ENCODE measurements around the gene DSTYK.
A peak's percentile ranks its signal among the peaks of the same experiment; 100 is the strongest.
"Not testable (repeated sequence)": the region's sequence is repeated elsewhere in the genome, so short reads cannot be mapped to it uniquely, and the experiment has no call there.

The DSTYK gene

DNA sequence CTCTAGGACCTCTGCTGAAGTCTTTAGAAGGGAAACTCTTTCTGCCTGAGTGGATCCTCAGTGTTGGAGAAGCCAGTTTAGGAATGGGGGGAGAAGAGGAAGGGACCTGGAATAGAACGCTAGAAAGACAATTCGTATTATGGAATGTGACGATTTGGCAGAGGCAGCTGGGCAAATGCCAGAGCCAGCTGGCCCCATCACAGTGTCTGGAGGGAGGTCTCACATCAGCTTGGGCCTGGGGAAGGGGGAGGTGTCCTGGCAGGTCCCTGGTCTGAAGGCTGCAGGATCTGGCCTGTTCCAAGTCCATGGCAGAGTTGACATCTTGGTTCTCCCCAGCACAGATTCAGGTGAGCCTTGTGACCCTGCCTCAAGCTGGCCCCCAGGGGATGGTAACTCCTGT is 27.6 kb upstream of the DSTYK start:
- Mint-ChIP-seq H3K4me3 (peak overlapping the region in 2 of 3 experiments; percentile 46 to 89), H3K9me3 (no peaks in the 10 kb centered on the region), H3K27ac (peak overlapping the region; percentile 66 to 74 (median 72)), H3K27me3 (ENCODE audit: low read depth) (no peaks in the 10 kb centered on the region), H3K36me3 (ENCODE audit: low read depth) (peaks cover 6% of the 10 kb centered on the region), H3K4me1 (peaks cover 79% of the 10 kb centered on the region)
- TF ChIP-seq, protein P1, sequence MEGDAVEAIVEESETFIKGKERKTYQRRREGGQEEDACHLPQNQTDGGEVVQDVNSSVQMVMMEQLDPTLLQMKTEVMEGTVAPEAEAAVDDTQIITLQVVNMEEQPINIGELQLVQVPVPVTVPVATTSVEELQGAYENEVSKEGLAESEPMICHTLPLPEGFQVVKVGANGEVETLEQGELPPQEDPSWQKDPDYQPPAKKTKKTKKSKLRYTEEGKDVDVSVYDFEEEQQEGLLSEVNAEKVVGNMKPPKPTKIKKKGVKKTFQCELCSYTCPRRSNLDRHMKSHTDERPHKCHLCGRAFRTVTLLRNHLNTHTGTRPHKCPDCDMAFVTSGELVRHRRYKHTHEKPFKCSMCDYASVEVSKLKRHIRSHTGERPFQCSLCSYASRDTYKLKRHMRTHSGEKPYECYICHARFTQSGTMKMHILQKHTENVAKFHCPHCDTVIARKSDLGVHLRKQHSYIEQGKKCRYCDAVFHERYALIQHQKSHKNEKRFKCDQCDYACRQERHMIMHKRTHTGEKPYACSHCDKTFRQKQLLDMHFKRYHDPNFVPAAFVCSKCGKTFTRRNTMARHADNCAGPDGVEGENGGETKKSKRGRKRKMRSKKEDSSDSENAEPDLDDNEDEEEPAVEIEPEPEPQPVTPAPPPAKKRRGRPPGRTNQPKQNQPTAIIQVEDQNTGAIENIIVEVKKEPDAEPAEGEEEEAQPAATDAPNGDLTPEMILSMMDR (IDR thresholded peaks at IDR 0.05; ENCODE audit: unreplicated experiment in 3 of 3): no peak

DNA sequence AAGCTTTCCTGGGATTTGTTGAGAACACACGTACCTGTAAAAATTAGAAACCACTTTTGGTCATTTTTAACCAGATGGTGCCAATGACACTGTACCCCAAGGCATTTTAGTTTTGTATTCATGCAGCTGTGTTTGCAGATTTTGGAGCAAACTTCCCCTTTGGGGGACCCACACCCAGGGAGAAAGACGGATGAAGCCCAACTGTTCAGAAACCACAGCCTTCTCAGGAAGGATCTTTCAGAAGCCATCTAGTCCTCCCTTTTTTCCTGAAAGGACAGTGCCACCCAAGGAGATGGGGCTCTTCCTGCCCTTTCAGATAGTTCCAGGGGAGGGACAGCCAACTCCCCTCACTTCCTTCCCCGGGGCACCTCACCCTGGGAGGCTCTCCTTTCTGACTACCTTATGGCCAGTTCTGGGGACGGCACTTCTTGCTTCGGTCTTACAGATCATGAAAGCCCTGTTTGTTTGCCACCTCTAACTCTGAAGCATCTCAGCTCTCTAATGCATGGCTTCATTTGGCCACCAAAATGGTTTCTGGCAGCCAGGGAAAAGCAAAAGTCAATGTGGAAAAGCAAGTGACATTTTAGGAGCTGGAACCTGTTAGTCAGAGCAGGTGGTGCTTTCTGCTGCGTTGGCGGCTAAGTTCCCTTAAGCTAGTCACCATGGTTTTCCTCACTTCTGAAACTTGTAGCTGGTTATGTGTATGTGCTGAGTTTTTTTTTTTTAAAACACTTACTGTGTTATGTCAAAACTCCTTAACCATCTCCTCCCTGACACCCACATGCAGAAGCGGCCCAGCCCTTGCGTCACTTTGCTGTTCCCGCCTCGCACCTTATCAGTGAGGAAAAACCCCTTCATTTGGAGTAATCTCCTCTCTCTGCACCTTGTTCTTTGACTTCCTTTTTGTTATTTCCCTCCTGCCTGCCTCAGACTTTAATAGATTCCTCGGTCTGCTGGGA is 26.3 kb upstream of the DSTYK start:
- H3K27me3 Mint-ChIP-seq (ENCODE audit: low read depth): no peaks in the 10 kb centered on the region
- TF ChIP-seq, protein P1 (IDR thresholded peaks at IDR 0.05; ENCODE audit: unreplicated experiment in 3 of 3): no peak
- peak overlapping the region; percentile 12 to 74 (median 52) for H3K27ac Mint-ChIP-seq
- peaks cover 6% of the 10 kb centered on the region for H3K36me3 Mint-ChIP-seq (ENCODE audit: low read depth)
- peaks cover 79% of the 10 kb centered on the region for H3K4me1 Mint-ChIP-seq
- no peaks in the 10 kb centered on the region for H3K9me3 Mint-ChIP-seq
- peak overlapping the region in 2 of 3 experiments; percentile 5 to 28 for H3K4me3 Mint-ChIP-seq

DNA sequence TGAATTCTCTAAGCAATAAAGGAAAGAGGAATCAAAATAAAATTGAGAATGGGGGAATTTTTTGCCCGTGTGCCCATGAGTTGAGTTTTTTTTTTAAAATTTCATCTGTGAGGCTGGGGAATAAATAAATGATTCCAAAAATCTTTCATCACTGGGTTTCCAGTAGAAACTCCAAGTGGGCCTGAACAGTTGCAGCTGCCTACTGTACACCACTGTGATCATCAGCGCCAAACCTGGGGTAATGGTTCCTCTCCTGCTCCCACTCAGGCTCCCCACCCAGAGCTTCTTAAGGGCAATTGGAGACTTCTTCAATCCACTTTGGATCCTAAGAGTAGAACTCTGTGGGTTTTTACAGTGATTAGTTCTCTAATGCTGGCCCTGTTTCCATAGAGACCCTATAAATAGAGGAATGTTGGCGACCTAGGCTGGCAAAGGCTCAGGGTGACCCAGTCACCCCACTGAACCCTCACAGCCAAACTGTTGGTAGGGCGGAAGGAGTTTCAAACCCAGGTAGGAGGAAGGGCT is 25.5 kb upstream of the DSTYK start:
- TF ChIP-seq, protein P1 (IDR thresholded peaks at IDR 0.05; ENCODE audit: unreplicated experiment in 3 of 3): no peak
- Mint-ChIP-seq H3K27me3 (ENCODE audit: low read depth) (no peaks in the 10 kb centered on the region), H3K9me3 (no peaks in the 10 kb centered on the region), H3K4me3 (no peak overlapping the region), H3K36me3 (ENCODE audit: low read depth) (no peaks in the 10 kb centered on the region), H3K27ac (peak overlapping the region in 2 of 3 experiments; percentile 15 to 74), H3K4me1 (peaks cover 76% of the 10 kb centered on the region)

DNA sequence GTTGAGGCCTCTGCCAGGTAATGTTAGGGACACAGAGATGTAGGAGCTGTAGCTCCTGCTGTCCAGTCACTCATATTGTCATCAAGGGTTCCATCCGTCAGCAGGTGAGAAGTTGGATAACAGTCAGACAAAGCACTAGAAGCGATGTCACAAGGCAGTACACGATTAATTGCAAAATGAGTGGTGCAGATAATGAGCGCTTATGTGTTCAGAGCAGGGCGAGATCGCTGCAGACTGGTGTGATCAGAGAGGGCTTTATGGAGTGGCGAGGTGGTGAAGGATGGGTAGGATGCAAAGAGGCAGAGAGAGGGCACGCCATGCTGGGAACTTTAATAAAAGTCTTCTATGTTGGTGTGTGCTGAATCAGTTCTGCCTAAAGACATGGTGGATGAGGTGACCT is 25.0 kb upstream of the DSTYK start:
- Mint-ChIP-seq H3K4me1 (peaks cover 81% of the 10 kb centered on the region), H3K27me3 (ENCODE audit: low read depth) (no peaks in the 10 kb centered on the region), H3K4me3 (peak overlapping the region in 1 of 3 experiments; percentile 1), H3K36me3 (ENCODE audit: low read depth) (no peaks in the 10 kb centered on the region), H3K27ac (peak overlapping the region in 2 of 3 experiments; percentile 15 to 74), H3K9me3 (no peaks in the 10 kb centered on the region)
- TF ChIP-seq, protein P1 (IDR thresholded peaks at IDR 0.05; ENCODE audit: unreplicated experiment in 3 of 3): no peak

DNA sequence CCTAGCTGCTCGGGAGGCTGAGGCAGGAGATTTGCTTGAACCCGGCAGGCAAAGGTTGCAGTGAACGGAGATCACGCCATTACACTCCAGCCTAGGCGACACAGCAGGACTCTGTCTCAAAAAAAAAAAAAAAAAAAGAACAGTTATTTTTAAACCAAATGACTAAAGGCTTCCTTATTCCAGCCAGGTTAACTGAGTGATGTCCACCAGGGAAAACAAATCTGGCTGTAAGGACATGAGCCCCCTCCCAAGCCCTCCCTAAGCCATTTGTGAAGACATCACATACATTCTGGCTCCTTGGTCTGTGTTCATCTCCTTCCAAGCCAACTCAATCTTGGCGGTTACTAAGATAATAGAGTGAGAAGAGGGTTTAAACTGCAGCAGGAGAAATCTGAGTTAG is 24.4 kb upstream of the DSTYK start:
- peaks cover 76% of the 10 kb centered on the region for H3K4me1 Mint-ChIP-seq

DNA sequence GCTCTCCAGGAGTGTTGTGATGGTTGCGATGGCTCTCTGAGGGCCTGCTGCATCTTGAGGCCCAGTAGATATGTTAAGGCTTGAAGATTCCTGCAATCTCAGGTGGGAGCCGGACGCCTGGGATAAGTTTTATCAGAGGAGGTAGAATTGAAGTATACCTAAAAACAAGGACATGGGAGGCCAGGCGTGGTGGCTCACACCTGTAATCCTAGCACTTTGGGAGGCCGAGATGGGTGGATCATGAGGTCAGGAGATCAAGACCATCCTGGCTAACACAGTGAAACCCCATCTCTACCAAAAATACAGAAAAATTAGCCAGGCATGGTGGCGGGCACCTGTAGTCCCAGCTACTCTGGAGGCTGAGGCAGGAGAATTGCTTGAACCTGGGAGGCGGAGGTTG is 22.5 kb upstream of the DSTYK start:
- H3K27me3 Mint-ChIP-seq (ENCODE audit: low read depth); H3K4me3 Mint-ChIP-seq; H3K27ac Mint-ChIP-seq; H3K9me3 Mint-ChIP-seq; H3K36me3 Mint-ChIP-seq (ENCODE audit: low read depth): not testable (repeated sequence)
- peaks cover 73% of the 10 kb centered on the region for H3K4me1 Mint-ChIP-seq

More for the DNA sequence above, 24.4 kb upstream of the DSTYK start:
- no peaks in the 10 kb centered on the region for H3K9me3 Mint-ChIP-seq
- H3K27ac Mint-ChIP-seq: peak overlapping the region in 1 of 3 experiments; percentile 74
- H3K36me3 Mint-ChIP-seq (ENCODE audit: low read depth): no peaks in the 10 kb centered on the region
- H3K27me3 Mint-ChIP-seq (ENCODE audit: low read depth): no peaks in the 10 kb centered on the region
- TF ChIP-seq, protein P1 (IDR thresholded peaks at IDR 0.05; ENCODE audit: unreplicated experiment in 3 of 3): no peak
- H3K4me3 Mint-ChIP-seq: no peak overlapping the region

Measured in nephron (organoid).